Activated CD8-positive, alpha-beta memory T cell treated with anti-CD3 and anti-CD28 coated beads for 4 hours (primary cell): Measurements from ENCODE around the gene AHSP.
"Not testable (repeated sequence)": the region's sequence is repeated elsewhere in the genome, so short reads cannot be mapped to it uniquely, and the experiment has no call there.

Source experiments
- DNase-seq, 2 donors: peaks; one replicate each; pipeline ENCODE4 v3.0.0-alpha.2; 2020; ENCODE audit warnings: low read depth in 2 of 2

Gene AHSP

DNA sequence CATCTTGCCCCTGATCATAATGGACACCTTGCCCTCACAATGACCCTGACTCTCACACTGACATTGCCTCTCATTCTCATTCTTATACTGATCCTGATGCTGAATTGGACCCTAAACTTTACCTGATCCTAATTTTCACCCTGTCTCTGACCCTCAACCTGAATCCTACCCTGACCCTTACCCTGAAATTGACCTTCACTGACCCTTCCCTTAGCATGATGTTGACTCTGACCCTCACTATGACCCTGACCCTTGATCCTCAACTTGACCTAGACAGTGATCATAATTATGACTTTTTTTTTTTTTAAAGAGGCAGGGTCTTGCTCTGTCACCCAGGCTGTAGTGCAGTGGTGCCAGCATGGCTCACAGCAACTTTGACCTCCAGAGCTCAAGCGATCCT, 3.4 kb downstream of the AHSP start:
- DNase-seq, result no peak

DNA sequence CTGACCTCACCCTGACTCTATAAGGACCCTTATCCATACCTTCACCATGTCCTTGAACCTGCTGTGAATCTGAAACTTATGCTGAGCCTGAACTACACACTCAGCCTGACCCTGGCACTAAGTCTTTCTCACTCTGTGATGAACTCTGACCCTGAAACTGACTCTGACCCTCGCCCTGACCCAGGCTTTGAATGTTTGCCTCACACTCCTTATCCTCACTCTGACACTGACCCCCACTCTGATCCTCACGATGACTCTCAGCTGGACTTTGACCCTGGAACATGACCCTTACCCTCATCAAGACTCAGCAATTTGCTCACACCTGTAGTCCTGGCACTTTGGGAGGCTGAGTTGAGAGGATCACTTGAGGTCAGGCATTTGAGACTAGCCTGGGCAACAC, 4.4 kb downstream of the AHSP start:
- DNase-seq, result no peak

DNA sequence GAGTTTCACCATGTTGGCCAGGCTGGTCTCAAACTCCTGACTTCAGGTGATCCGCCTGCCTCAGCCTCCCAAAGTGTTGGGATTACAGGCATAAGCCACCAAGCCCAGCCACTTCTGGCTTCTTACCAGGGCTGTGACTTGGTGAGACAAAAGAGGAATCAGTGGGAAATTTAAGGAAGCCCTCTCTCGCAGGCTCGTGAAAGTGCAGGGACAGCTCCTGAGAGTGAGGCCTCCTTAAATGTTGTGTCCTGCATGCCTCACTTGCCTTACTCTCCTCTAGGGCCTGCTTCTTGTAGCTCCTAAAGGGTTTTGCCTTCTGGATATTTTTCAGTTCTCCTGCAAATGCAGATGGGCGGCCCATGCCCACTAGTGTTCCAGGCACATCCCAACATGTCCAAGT, 5.2 kb downstream of the AHSP start:
- DNase-seq, result no peak

DNA sequence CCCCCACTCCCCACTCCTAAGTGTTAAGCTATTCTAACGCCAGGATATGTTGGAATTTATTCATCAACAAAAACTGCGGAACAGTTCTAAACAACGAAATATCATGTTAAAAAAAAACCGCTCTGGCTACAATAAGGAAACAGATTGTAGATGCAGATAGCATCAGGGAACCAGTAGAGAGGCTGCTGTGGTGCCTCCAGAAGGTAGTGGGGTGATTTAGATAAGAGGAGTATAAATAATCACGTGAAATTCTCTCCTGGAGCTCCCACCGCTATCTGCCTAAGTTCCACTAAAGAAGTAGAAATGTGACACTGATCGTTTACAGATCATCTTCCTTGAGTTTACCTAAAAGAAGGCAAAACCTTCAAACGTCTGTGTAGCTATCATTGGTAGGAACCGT, 8.0 kb downstream of the AHSP start:
- DNase-seq, result no peak

DNA sequence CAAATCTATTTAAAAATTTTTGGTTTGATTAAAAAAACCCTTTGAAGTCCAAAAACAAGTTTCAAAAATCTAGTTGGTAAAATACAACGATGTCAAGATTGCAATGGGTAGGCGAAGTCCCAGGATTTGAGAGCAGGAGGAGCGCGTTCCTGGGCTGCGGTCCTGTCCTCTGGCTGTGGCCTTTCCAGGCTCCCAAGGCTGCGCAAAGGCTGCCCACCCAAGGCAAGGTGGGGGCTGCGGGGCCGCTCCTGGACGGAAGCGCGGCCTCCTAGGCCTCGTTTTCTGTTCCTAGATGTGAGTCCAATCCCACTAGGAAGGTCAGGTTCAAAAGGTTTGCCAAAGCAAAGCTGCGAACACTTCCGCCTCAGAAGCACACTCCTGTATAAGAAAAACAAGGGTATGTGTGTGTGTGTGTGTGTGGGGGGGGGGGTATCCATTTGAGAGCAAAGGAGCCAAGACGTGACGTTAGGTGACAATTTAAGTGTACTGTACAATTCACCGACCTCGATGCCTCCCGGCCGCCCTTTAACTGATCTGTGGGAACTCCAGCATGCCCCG, 9.2 kb downstream of the AHSP start:
- DNase-seq, result no peak

DNA sequence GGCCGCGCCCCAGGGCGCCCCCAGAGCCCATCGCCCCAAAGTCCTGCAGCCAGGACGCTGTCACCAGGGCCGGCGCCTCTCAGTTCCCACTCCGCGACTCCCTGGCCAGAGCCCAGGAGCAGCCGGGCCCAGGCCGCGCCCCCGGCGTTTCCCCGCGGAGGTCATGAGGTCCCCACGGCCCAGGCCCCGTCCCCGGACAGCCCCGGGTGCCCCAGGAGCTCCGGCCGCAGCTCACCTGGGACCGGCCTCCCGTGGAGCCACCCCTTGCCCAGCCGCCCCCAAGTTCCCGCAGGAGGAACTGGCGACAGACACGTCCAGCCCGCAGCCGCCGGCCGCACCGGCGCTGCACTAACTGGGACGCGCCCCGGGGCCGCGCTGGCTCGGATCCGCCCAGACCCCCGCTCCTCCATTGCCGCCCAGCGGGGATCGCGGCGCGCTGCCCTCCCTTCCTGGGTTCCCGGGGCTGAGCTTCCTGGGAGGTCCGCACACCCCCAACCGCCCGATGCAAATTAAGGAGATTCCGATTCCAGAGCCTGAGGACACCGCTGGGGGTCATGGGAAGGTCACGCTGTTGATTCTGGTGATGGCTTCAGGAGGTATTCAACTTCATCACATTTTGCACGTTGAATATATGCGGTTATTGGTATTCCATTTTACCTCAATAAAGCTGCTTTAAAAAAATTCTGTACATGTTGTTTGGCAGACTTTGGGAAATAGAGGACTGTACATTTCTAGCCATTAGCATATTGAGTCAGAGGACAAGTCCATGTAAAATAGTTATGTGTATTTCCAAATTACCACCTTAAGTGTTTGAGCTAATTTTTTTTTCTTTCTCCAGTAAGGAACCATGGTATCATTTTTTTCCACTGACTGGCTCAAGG, 9.9 kb downstream of the AHSP start:
- DNase-seq, result no peak

DNA sequence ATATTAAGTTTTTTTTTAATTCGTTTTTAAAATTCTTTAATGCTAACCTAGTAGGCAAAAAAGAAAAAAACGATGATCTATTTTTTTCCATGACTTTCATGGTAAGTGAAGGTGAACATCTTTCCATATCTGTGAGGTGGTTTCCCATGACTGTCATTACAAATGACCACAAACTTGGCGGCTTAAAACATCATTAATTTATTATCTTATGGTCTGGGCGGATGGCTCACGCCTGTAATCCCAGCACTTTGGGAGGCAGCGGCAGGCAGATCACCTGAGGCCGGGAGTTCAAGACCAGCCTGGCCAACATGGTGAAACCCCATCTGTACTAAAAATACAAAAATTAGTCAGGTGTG, 10.5 kb downstream of the AHSP start:
- not testable (repeated sequence) for DNase-seq

DNA sequence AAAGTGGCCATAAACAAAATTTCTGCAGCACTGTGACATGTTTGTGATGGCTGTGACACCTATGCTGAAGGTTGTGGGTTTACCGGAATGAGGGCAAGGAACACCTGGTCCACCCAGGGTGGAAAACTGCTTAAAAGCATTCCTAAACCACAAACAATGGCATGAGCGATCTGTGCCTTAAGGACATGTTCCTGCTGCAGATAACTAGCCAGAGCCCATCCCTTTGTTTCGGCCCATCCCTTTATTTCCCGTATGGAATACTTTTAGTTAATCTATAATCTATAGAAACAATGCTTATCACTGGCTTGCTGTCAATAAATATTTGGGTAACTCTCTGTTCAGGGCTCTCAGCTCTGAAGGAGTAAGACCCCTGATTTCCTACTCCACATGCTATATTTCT, 12.1 kb downstream of the AHSP start:
- DNase-seq, result not testable (repeated sequence)

DNA sequence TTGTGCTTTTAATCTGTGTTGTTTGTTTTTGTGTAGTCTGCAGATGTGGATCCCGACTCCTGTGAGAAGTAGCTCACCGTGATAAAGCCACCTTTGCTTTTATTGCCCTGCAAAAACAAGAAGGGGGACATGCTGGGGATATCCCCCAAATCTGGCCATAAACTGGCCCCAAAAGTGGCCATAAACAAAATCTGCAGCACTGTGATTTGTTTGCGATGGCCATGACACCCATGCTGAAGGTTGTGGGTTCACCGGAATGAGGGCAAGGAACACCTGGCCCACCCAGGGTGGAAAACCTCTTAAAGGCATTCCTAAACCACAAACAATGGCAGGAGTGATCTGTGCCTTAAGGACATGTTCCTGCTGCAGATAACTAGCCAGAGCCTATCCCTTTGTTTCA, 15.1 kb downstream of the AHSP start:
- DNase-seq, result no peak

DNA sequence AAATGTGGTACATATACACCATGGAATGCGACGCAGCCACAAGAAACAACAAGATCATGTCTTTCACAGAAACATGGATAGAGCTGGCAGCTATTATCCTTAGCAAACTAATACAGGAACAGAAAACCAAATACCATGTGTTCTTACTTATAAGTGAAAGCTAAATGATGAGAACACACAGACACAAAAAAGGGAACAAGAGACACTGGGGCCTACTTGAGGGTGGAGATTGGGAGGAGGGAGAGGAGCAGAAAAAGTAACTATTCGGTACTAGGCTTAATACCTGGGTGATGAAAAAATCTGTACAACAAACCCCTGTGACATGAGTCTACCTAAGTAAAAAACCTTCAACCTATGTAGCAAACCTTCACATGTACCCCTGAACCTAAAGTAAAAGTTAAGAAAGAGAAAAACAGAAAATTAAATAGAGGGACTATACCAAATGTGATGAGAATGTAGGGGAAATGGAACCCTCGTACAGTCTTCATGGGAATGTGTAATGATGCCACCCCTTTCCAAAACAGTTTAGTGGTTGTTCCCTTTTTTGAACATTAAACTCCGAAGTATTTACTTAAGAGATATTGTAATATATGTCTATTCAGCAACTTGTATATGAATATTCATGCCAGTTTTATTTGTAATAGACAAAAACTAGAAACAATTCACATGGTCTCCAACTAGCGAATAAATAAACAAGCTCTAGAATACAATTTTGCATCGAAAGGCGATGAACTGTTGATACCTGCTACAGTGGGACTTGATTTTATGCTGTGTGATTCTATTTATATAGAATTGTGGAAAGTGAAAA, 33.9 kb downstream of the AHSP start:
- DNase-seq, result no peak

DNA sequence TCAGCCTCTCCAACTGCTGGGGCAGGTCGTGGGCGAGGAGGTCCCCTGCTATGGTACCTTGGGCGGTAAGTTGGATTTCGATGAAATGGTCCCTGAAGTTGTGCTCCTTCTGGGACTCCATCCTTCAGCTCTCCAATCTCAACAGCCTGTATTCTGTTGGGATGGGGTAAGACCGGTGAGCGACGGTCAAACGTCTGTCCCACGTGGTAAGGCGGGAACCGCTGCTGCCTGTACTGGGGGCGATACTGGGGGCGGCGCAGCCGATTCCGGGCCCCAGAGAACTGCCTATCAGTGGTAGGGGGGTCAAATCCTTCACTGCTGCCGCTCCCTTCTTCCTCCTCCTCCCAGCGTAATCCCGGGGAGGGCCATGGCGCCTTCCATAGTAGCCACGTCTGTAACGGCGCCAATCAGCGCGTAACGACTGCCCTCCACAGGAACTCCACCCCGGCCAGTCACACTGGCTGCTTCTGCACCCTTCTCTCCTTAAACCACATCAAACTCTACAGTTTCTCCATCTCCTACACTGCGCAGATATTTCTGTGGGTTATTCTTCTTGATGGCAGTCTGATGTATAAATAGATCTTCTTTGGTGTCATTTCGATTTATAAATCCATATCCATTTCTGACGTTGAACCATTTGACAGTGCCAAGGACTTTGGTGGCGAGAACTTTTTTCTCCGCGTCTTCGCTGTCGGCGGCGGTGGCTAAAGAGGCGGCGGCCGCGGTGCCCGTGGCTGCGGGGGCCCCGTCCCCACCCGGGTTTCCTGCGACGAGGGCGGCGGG, 41.1 kb downstream of the AHSP start:
- DNase-seq, result no peak

DNA sequence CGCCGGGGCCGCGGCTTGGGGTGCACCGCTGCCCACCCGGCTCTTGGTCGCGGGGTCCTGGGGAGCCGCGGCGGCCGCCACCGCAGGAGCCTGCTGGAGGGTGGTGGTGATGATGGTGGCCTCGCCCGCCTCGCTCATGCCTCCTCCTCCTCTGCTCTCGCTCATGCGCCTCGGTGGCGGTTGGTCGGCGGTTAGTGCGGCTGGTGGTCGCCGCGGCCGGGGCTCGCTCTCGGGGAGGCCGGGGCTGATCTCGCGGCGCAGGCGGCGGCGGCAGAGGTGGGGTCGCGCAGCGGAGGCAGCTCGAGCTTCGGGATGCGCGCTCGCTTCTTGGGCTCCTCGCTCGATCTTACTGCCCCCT, 41.6 kb downstream of the AHSP start:
- no peak for DNase-seq

DNA sequence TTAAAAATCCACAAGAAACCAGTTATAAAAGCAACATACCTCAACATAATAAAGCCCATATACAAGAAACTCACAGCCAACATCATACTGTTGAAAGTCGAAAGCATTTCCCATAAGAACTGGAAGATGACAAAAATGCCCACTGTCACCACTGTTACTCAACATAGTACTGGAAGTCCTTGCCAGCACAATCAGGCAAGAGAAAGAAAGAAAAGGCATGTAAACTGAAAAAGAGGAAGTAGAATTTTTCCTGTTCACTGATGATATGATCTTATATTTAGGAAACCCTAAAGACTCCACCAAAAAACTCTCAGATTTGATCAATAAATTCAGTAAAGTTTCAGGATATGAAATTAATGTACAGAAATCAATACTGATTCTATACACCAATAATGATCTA, 45.1 kb downstream of the AHSP start:
- DNase-seq, result no peak

DNA sequence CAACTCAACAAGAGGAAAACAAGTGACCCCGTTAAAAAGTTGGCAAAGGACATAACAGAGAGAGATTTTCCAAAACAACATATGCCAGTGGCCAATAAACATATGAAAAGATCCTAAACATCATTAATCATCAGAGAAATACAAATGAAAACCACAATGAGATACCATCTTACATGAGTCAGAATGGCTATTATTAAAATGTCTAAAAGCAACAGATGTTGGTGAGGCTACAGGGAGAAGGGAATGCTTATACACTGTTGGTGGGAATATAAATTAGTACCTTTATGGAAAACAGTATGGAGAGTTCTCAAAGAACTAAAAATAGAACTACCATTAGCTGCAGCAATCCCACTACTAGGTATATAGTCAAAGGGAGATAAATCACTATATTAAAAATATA, 46.5 kb downstream of the AHSP start:
- DNase-seq, result not testable (repeated sequence)

DNA sequence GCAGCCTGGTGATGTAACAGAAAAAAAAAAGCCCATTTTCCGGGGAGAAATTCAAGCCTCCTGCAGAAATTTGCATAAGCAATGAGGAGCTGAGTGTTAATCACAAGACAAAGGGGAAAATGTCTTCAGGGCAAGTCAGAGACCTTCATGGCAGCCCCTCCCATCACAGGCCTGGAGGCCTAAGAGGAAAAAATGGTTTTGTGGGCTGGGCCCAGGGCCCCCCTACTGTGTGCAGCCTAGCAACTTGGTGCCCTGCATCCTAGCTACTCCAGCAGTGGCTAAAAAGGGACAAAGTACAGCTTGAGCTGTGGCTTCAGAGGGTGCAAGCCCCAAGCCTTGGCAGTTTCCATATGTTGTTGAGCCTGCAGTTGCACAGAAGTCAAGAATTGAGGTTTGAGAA, 49.7 kb downstream of the AHSP start:
- no peak for DNase-seq
